H1 (cell line): ENCODE measurements around the gene SIRPB1. TPM values are rescaled to one million over a fixed set of nuclear protein-coding genes. Genes with fewer than 3 reads are reported as not detected.

Source experiments
- CTCF ChIA-PET: fragments of 300-600 bp; sonication (Branson Sonifier 250); formaldehyde crosslinking; loops from one replicate; lab custom pipeline; 2021; ENCODE audit not compliant: partially characterized antibody; lab: Charles Lee
- POLR2A ChIA-PET: fragments of 300-600 bp; sonication (Branson Sonifier 250); formaldehyde crosslinking; loops from one replicate; lab custom pipeline; 2021; ENCODE audit warnings: inconsistent platforms; ENCODE audit not compliant: partially characterized antibody; lab: Charles Lee
- DNase-seq, 2 experiments: peaks; one replicate each; pipeline versions ENCODE4 v3.0.0 to v3.0.0-alpha.2; 2010 to 2022; ENCODE audit warnings: low spot score in 2 of 2, low read depth in 1 of 2, mixed read lengths in 1 of 2
- FAIRE-seq: peaks from 2 replicates; lab custom pipeline; 2011; peaks lifted over from hg19 to GRCh38; lab: Jason Lieb, UNC
- H2AFZ ChIP-seq: 2 replicates; pipeline ENCODE4 v1.8.1; 2012; ENCODE audit warnings: low read length, inconsistent platforms
- H2AK5ac ChIP-seq: 2 replicates; pipeline ENCODE4 v1.6.1; 2013; ENCODE audit warnings: low read depth, low read length
- H2BK120ac ChIP-seq: replicated peaks from 2 replicates; pipeline ENCODE3; 2013; ENCODE audit warnings: low read depth, low read length, inconsistent platforms
- H2BK12ac ChIP-seq: 2 replicates; pipeline ENCODE4 v1.6.1; 2013; ENCODE audit warnings: low read depth, low read length
- H2BK15ac ChIP-seq: 2 replicates; pipeline ENCODE4 v1.6.1; 2013; ENCODE audit warnings: low read length
- H2BK20ac ChIP-seq: 2 replicates; pipeline ENCODE4 v1.6.1; 2013; ENCODE audit warnings: low read length
- H2BK5ac ChIP-seq: 2 replicates; pipeline ENCODE4 v1.6.1; 2013; ENCODE audit warnings: low read depth, low read length
- H3K14ac ChIP-seq: 2 replicates; pipeline ENCODE4 v1.6.1; 2013; ENCODE audit warnings: inconsistent platforms; ENCODE audit not compliant: insufficient read length
- H3K18ac ChIP-seq: 2 replicates; pipeline ENCODE4 v1.6.1; 2013; ENCODE audit warnings: low read length; ENCODE audit errors: extremely low read depth
- H3K23ac ChIP-seq: 2 replicates; pipeline ENCODE4 v1.6.1; 2013; ENCODE audit warnings: inconsistent platforms; ENCODE audit not compliant: insufficient read length
- H3K23me2 ChIP-seq: 2 replicates; pipeline ENCODE4 v1.6.1; 2013; ENCODE audit warnings: low read depth, low read length
- H3K27ac ChIP-seq: 2 replicates; pipeline ENCODE4 v1.6.1; 2011; ENCODE audit warnings: low read depth, low read length, inconsistent platforms
- H3K27me3 ChIP-seq, 4 experiments: replicated peaks in 1 of 4; 1 replicate in 1 of 4; 2 replicates in 3 of 4; pipeline versions ENCODE4 v1.6.1 to v1.8.1; 2011 to 2013; ENCODE audit warnings: low read length in 3 of 4, mild to moderate bottlenecking in 3 of 4, inconsistent platforms in 2 of 4, mixed read lengths in 2 of 4, moderate library complexity in 1 of 4; ENCODE audit not compliant: control insufficient read depth in 3 of 4, insufficient read depth in 3 of 4; ENCODE audit errors: extremely low read depth in 1 of 4
- H3K36me3 ChIP-seq, 4 experiments: 2 replicates each; pipeline versions ENCODE4 v1.6.1 to v1.8.1; 2011 to 2013; ENCODE audit warnings: mild to moderate bottlenecking in 4 of 4, low read length in 3 of 4, moderate library complexity in 2 of 4, control low read depth in 1 of 4, inconsistent platforms in 1 of 4; ENCODE audit not compliant: insufficient read depth in 4 of 4, control insufficient read depth in 2 of 4
- H3K4ac ChIP-seq: replicated peaks from 2 replicates; pipeline ENCODE3; 2013; ENCODE audit warnings: low read length, low read depth, mixed read lengths, inconsistent platforms; ENCODE audit not compliant: insufficient read length
- H3K4me1 ChIP-seq, 4 experiments: replicated peaks in 1 of 4; 1 replicate in 1 of 4; 2 replicates in 3 of 4; pipeline versions ENCODE4 v1.6.1 to v1.8.1; 2011 to 2013; ENCODE audit warnings: low read length in 3 of 4, inconsistent platforms in 2 of 4, mixed read lengths in 1 of 4; ENCODE audit not compliant: insufficient read depth in 4 of 4, control insufficient read depth in 3 of 4
- H3K4me2 ChIP-seq, 2 experiments: 2 replicates each; pipeline versions ENCODE4 v1.6.1 to v1.8.1; 2011 to 2013; ENCODE audit warnings: low read depth in 2 of 2, low read length in 2 of 2, control low read depth in 1 of 2, inconsistent platforms in 1 of 2, mild to moderate bottlenecking in 1 of 2; ENCODE audit not compliant: insufficient read depth in 1 of 2
- H3K4me3 ChIP-seq, 4 experiments: fragments of 200-600, 300-600 bp in 1 of 4; sonication (generic), shearing (Covaris generic), sonication (Bioruptor Twin) in 1 of 4; 2 replicates each; pipeline versions ENCODE4 v1.5.1 to v1.8.1; 2011 to 2016; ENCODE audit warnings: low read length in 4 of 4, low read depth in 3 of 4, control low read depth in 2 of 4, inconsistent platforms in 2 of 4, mild to moderate bottlenecking in 2 of 4, mixed read lengths in 1 of 4, moderate library complexity in 1 of 4; ENCODE audit not compliant: insufficient read depth in 2 of 4; ENCODE audit errors: extremely low read depth in 1 of 4
- H3K56ac ChIP-seq: replicated peaks from 2 replicates; pipeline ENCODE3; 2013; ENCODE audit warnings: low read depth, mild to moderate bottlenecking, mixed read lengths, low read length, inconsistent platforms; ENCODE audit not compliant: insufficient read length
- H3K79me1 ChIP-seq: 2 replicates; pipeline ENCODE4 v1.6.1; 2013; ENCODE audit warnings: low read depth, low read length, control low read depth
- H3K79me2 ChIP-seq, 2 experiments: 2 replicates each; pipeline versions ENCODE4 v1.6.1 to v1.8.1; 2012 to 2013; ENCODE audit warnings: low read length in 2 of 2, mild to moderate bottlenecking in 2 of 2, inconsistent platforms in 1 of 2; ENCODE audit not compliant: insufficient read depth in 2 of 2, control insufficient read depth in 1 of 2
- H3K9ac ChIP-seq, 4 experiments: replicated peaks in 1 of 4; 1 replicate in 1 of 4; 2 replicates in 3 of 4; pipeline versions ENCODE4 v1.6.1 to v1.8.1; 2011 to 2013; ENCODE audit warnings: low read depth in 3 of 4, low read length in 3 of 4, control low read depth in 2 of 4, mild to moderate bottlenecking in 2 of 4, moderate library complexity in 2 of 4, inconsistent platforms in 1 of 4; ENCODE audit errors: extremely low read depth in 1 of 4
- H3K9me3 ChIP-seq, 2 experiments: 2 replicates each; pipeline versions ENCODE4 v1.6.1 to v1.8.1; 2012 to 2013; ENCODE audit warnings: mild to moderate bottlenecking in 2 of 2, moderate library complexity in 2 of 2, control low read depth in 1 of 2, inconsistent platforms in 1 of 2, low read depth in 1 of 2, low read length in 1 of 2, mixed read lengths in 1 of 2; ENCODE audit not compliant: insufficient read depth in 2 of 2
- H4K20me1 ChIP-seq, 2 experiments: replicated peaks in 1 of 2; 2 replicates each; pipeline versions ENCODE3 to v1.8.1; 2011 to 2013; ENCODE audit warnings: inconsistent platforms in 2 of 2, low read length in 2 of 2, mild to moderate bottlenecking in 1 of 2; ENCODE audit not compliant: insufficient read depth in 2 of 2, control insufficient read depth in 1 of 2
- H4K5ac ChIP-seq: 2 replicates; pipeline ENCODE4 v1.6.1; 2013; ENCODE audit warnings: low read length, low read depth, mixed read lengths, inconsistent platforms; ENCODE audit not compliant: insufficient read length
- H4K8ac ChIP-seq: 2 replicates; pipeline ENCODE4 v1.8.0; 2013; ENCODE audit warnings: mild to moderate bottlenecking, moderate library complexity, low read length, inconsistent platforms; ENCODE audit not compliant: insufficient read depth; ENCODE audit errors: extremely low read depth
- H4K91ac ChIP-seq: replicated peaks from 2 replicates; pipeline ENCODE3; 2013; ENCODE audit warnings: low read length, mixed read lengths, inconsistent platforms; ENCODE audit not compliant: insufficient read length
- SAP30 ChIP-seq: fragments of 300-600 bp; sonication (generic); IDR thresholded peaks from 2 replicates; pipeline ENCODE4 v1.7.1; 2012; ENCODE audit warnings: low read length, moderate library complexity, mild to moderate bottlenecking, inconsistent platforms; ENCODE audit not compliant: insufficient read depth, insufficient replicate concordance
- WGBS, 2 experiments: shearing (Covaris generic) in 1 of 2; methylation state at CpG; one replicate each; pipeline versions ENCODE4 v1.1.6 to v1.1.7; 2013 to 2015; ENCODE audit warnings: low lambda C conversion rate in 2 of 2, mixed read lengths in 2 of 2, inconsistent platforms in 1 of 2, low coverage in 1 of 2, missing lambda C conversion rate in 1 of 2; ENCODE audit not compliant: insufficient replicate concordance in 2 of 2, insufficient coverage in 1 of 2, insufficient read length in 1 of 2; ENCODE audit errors: extremely low coverage in 1 of 2, missing lambda C conversion rate in 1 of 2; 5-methylcytosine and 5-hydroxymethylcytosine counted together
- polyA plus RNA-seq, 7 experiments: library from polyadenylated mRNA; depleted of rRNA in 3 of 7; stranded (reverse) in 5 of 7; unstranded in 2 of 7; fragments of >200 nt in 5 of 7; fragments of 200-250 nt in 2 of 7; gene quantifications; 1 replicate in 5 of 7; 2 replicates in 1 of 7; 4 replicates in 1 of 7; pipeline versions ENCODE4 v1.2.1 to v1.2.3, GENCODE V29; 2011 to 2013; ENCODE audit warnings: missing spikeins in 2 of 7, mixed read lengths in 2 of 7
- total RNA-seq: library from RNA; stranded (reverse); fragmentation: NEBNext Ultra II Directional; extraction: Animal tissue kit (Norgen Biotek cat#: 25700); gene quantifications from 2 replicates; pipeline ENCODE4 v1.2.1, GENCODE V29; 2021

SIRPB1 gene
- total and polyA plus RNA-seq, 2 of the 8 experiments (the other 6 are each of a cell fraction or from before 2014, with no cell fraction given) = 0.14 to 0.99 TPM

GRCh38 chr20:1661542-1662299 is 41.9 kb upstream of the SIRPB1 start:
- CTCF ChIA-PET = interaction anchor here (1.0 kb wide), 1 partner anchor 12 kb away, joined by 3 read pairs; no protein-coding TSS in a partner anchor

More at GRCh38 chr20:1661542-1662299, 41.9 kb upstream of the SIRPB1 start:
- Histone ChIP-seq H3K56ac (no peak overlapping the region), H3K4ac (no peak overlapping the region), H3K4me3 (no peak overlapping the region), H3K23ac (no peak overlapping the region), H4K20me1 (no peaks in the 10 kb centered on the region), H3K36me3 (no peaks in the 10 kb centered on the region), H3K79me2 (no peaks in the 10 kb centered on the region), H3K18ac (no peak overlapping the region), H3K9ac (no peak overlapping the region), H3K79me1 (no peaks in the 10 kb centered on the region), H3K4me1 (no peaks in the 10 kb centered on the region), H2BK5ac (no peak overlapping the region), H3K27ac (no peak overlapping the region), H3K4me2 (no peak overlapping the region), H2AFZ (no peak overlapping the region), H3K23me2 (no peaks in the 10 kb centered on the region), H3K9me3 (no peaks in the 10 kb centered on the region), H4K91ac (no peak overlapping the region), H2BK15ac (no peak overlapping the region), H2BK12ac (no peak overlapping the region; the same call in 1 of the 2 replicates), H4K8ac (no peak overlapping the region), H4K5ac (no peak overlapping the region), H2BK20ac (no peak overlapping the region), H2AK5ac (no peak overlapping the region), H2BK120ac (no peak overlapping the region), H3K27me3 (no peaks in the 10 kb centered on the region), H3K14ac (no peak overlapping the region)
- WGBS, 2 experiments = 96% methylated on average over 2 of the region's 2 CpGs; no CpG with 5 or more reads in 1 of the 2 experiments
- no peak for FAIRE-seq
- TF ChIP-seq SAP30 = no peak
- DNase-seq = no peak
- POLR2A ChIA-PET = no interaction called here
